A549 (cell line): ENCODE results near the gene SLC22A17. TPM values are rescaled to one million over a fixed set of nuclear protein-coding genes. Genes with fewer than 3 reads are reported as not detected.

Experiments used
- ATAC-seq, 2 experiments: fragments of 200-7000 bp in 1 of 2; fragments of >200 bp in 1 of 2; cut with Nextera tagmentation in 1 of 2; cut with Tn5 transposase in 1 of 2; 3 replicates each; pipeline versions ENCODE4 v1.8.0 to v1.9.1; 2018 to 2020; ENCODE audit warnings: mild to moderate bottlenecking in 1 of 2, moderate library complexity in 1 of 2
- CTCF ChIA-PET: fragments of 300-600 bp; sonication (Branson Sonifier 250); formaldehyde crosslinking; extraction: SDS; loops from one replicate; lab custom pipeline; 2021; ENCODE audit warnings: antibody characterized with exemption, inconsistent platforms; lab: Yijun Ruan, JAX
- POLR2A ChIA-PET: fragments of 350-600 bp; formaldehyde crosslinking; extraction: SDS; loops from one replicate; lab custom pipeline; 2021; ENCODE audit warnings: antibody characterized with exemption, inconsistent platforms; lab: Yijun Ruan, JAX
- DNase-seq, 2 experiments: peaks; one replicate each; pipeline versions ENCODE4 v3.0.0 to v3.0.0-alpha.2; 2011 to 2016; ENCODE audit warnings: low read depth in 1 of 2, low spot score in 1 of 2
- FAIRE-seq: peaks from 2 replicates; lab custom pipeline; 2011; peaks lifted over from hg19 to GRCh38; lab: Jason Lieb, UNC
- H3K27ac ChIP-seq, 2 experiments: fragments of >200 bp; sonication (Bioruptor Twin); formaldehyde crosslinking; 3 replicates each; pipeline ENCODE4 v1.5.1; 2016 to 2017
- H3K4me1 ChIP-seq: fragments of >200 bp; sonication (Bioruptor Twin); formaldehyde crosslinking; 3 replicates; pipeline ENCODE4 v1.6.1; 2016
- H3K4me2 ChIP-seq: fragments of >200 bp; sonication (Bioruptor Twin); formaldehyde crosslinking; 3 replicates; pipeline ENCODE4 v1.6.1; 2016
- H3K4me3 ChIP-seq: fragments of >200 bp; sonication (Bioruptor Twin); formaldehyde crosslinking; 3 replicates; pipeline ENCODE4 v1.5.1; 2016
- H3K9me3 ChIP-seq: fragments of >200 bp; sonication (Bioruptor Twin); formaldehyde crosslinking; 3 replicates; pipeline ENCODE4 v1.6.1; 2016
- CBX2 ChIP-seq: fragments of 200-600 bp; sonication (generic); IDR thresholded peaks from 2 replicates; pipeline ENCODE4 v1.6.1; 2016; ENCODE audit warnings: low read depth, mild to moderate bottlenecking, borderline replicate concordance
- CHD4 ChIP-seq: fragments of 200-600 bp; sonication (generic); IDR thresholded peaks from 2 replicates; pipeline ENCODE4 v1.6.1; 2016; ENCODE audit warnings: antibody characterized with exemption, mild to moderate bottlenecking, borderline replicate concordance
- E2F6 ChIP-seq: IDR thresholded peaks from 2 replicates; pipeline ENCODE4 v1.6.1; 2012; ENCODE audit warnings: low read depth, borderline replicate concordance
- EHF ChIP-seq: fragments of 250-450 bp; sonication (Bioruptor Pico); IDR thresholded peaks from 2 replicates; pipeline ENCODE4 v1.5.0; 2020; ENCODE audit warnings: mild to moderate bottlenecking
- EHMT2 ChIP-seq: fragments of 200-600 bp; sonication (generic); IDR thresholded peaks from 2 replicates; pipeline ENCODE4 v1.6.1; 2016; ENCODE audit warnings: antibody characterized with exemption, low read depth, mild to moderate bottlenecking, moderate library complexity
- ESRRA ChIP-seq: fragments of 150-350 bp; IDR thresholded peaks from 2 replicates; pipeline ENCODE4 v1.6.1; 2014; ENCODE audit warnings: mild to moderate bottlenecking, low read length, borderline replicate concordance
- HEYL ChIP-seq: fragments of 250-450 bp; sonication (Bioruptor Pico); IDR thresholded peaks from 2 replicates; pipeline ENCODE4 v1.8.0; 2021; ENCODE audit warnings: mild to moderate bottlenecking, moderate library complexity
- HMGXB4 ChIP-seq: fragments of 250-450 bp; sonication (Bioruptor Pico); IDR thresholded peaks from 2 replicates; pipeline ENCODE4 v1.5.0; 2021; ENCODE audit warnings: mild to moderate bottlenecking, moderate library complexity, borderline replicate concordance
- HOXA7 ChIP-seq: fragments of 250-450 bp; sonication (Bioruptor Pico); IDR thresholded peaks from 2 replicates; pipeline ENCODE4 v1.5.0; 2020; ENCODE audit warnings: mild to moderate bottlenecking, moderate library complexity
- HOXB5 ChIP-seq: fragments of 250-450 bp; sonication (Bioruptor Pico); IDR thresholded peaks from 2 replicates; pipeline ENCODE4 v1.5.0; 2020; ENCODE audit warnings: mild to moderate bottlenecking, moderate library complexity
- JUN ChIP-seq, 2 experiments: fragments of >200 bp; sonication (Bioruptor Twin); formaldehyde crosslinking; IDR thresholded peaks; 2 replicates in 1 of 2; 3 replicates in 1 of 2; pipeline ENCODE4 v1.6.1; 2016 to 2017
- KDM5A ChIP-seq: fragments of 200-600 bp; sonication (generic); IDR thresholded peaks from 2 replicates; pipeline ENCODE4 v1.6.1; 2016; ENCODE audit warnings: antibody characterized with exemption, mild to moderate bottlenecking
- MAZ ChIP-seq: fragments of 150-350 bp; IDR thresholded peaks from 2 replicates; pipeline ENCODE4 v1.6.1; 2014; ENCODE audit warnings: antibody characterized with exemption, low read depth, low read length, borderline replicate concordance
- MYC ChIP-seq: IDR thresholded peaks from 2 replicates; pipeline ENCODE4 v1.6.1; 2012; ENCODE audit warnings: mild to moderate bottlenecking, inconsistent platforms, low read length, improper control_type of control experiment, borderline replicate concordance
- NFE2L2 ChIP-seq: fragments of 150-350 bp; conservative IDR thresholded peaks from 2 replicates; pipeline ENCODE4 v1.6.1; 2014; ENCODE audit warnings: low read length
- RAD21 ChIP-seq, 2 experiments: fragments of >200 bp in 1 of 2; sonication (Bioruptor Twin) in 1 of 2; formaldehyde crosslinking in 1 of 2; IDR thresholded peaks in 1 of 2; conservative IDR thresholded peaks in 1 of 2; 2 replicates in 1 of 2; 3 replicates in 1 of 2; pipeline ENCODE4 v1.6.1; 2012 to 2018; ENCODE audit warnings: inconsistent platforms in 1 of 2
- RCOR1 ChIP-seq: fragments of 150-350 bp; IDR thresholded peaks from 2 replicates; pipeline ENCODE4 v1.6.1; 2014; ENCODE audit warnings: antibody characterized with exemption, low read length, low read depth
- RNF2 ChIP-seq: fragments of 200-600 bp; sonication (generic); IDR thresholded peaks from 2 replicates; pipeline ENCODE4 v1.6.1; 2016; ENCODE audit warnings: low read depth, mild to moderate bottlenecking, antibody characterized with exemption, moderate library complexity, borderline replicate concordance
- TP53 ChIP-seq: fragments of 250-450 bp; sonication (Bioruptor Pico); IDR thresholded peaks from 2 replicates; pipeline ENCODE4 v1.5.0; 2021; ENCODE audit warnings: mild to moderate bottlenecking, moderate library complexity
- USF2 ChIP-seq: fragments of 450-650 bp; IDR thresholded peaks from 2 replicates; pipeline ENCODE4 v1.6.1; 2014; ENCODE audit warnings: antibody characterized with exemption
- ZFP36 ChIP-seq: fragments of 450-650 bp; IDR thresholded peaks from 2 replicates; pipeline ENCODE4 v1.6.1; 2014; ENCODE audit warnings: borderline replicate concordance; ENCODE audit not compliant: partially characterized antibody
- ZSCAN20 ChIP-seq: fragments of 250-450 bp; sonication (Bioruptor Pico); IDR thresholded peaks from 2 replicates; pipeline ENCODE4 v1.8.0; 2022; ENCODE audit warnings: mild to moderate bottlenecking, moderate library complexity
- WGBS: methylation state at CpG from one replicate; pipeline ENCODE4 v1.1.6; 2017; ENCODE audit errors: missing lambda C conversion rate; 5-methylcytosine and 5-hydroxymethylcytosine counted together
- polyA plus RNA-seq, 4 experiments: library from polyadenylated mRNA; depleted of rRNA in 3 of 4; stranded (reverse); fragments of >200 nt; fragmentation: RNase III in 1 of 4; extraction: RNeasy Plus Mini Kit Qiagen cat#74134 plus additional on column Dnase treatment in 1 of 4; gene quantifications; 2 replicates in 3 of 4; 3 replicates in 1 of 4; pipeline ENCODE4 v1.2.3, GENCODE V29; 2011 to 2017
- TF ChIP-seq, protein P1 (sequence below): fragments of 150-350 bp; IDR thresholded peaks from 2 replicates; pipeline ENCODE4 v1.6.1; 2014; ENCODE audit warnings: low read depth, mild to moderate bottlenecking, low read length

Gene SLC22A17
- polyA plus RNA-seq, 2 of the 4 experiments (the other 2 are of a cell fraction): 3.5 to 8.4 TPM

DNA sequence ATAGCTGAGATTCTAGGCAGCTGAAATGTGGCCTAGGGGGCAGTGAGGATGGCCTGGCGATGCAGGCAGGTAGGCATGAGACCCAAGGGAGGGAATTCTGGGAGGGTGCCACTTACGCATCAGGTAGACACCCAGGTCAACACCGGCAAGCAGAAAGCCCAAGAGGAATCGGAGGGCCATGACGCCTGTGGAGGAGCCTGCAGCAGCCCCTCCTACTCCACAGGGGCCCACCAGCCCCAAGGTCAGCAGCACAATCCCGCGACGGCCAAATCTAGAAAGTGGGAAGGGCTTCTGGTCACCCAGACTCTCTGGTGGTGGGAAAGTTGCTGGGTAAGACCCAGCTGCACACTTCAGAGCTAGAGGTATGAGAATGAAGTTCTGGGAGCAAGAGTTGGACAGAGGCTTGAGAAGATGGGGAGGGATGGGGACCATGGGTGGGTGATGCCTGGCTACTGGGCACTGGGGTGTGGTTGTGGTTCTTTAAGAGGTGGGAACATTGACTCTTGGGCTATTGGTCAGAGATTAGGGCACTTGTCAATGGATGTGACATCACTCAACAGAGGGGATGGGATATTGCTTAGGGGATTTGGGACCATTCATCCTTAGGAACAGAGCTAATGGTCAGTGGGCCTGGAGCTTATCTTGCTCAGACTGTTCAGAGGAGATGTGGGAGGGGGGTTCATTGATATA lies 3.4 kb downstream of the SLC22A17 start:
- CTCF ChIA-PET: interaction anchor here (0.6 to 1.8 kb wide), 4 partner anchors 11 to 779 kb away, joined by 3 to 9 read pairs (median 4); no protein-coding TSS in a partner anchor
- TF ChIP-seq ZFP36 (no peak), NFE2L2 (no peak), ESRRA (no peak), EHMT2 (no peak), EHF (CRISPR knock-in tag) (no peak), HOXB5 (CRISPR knock-in tag) (no peak), JUN (IDR thresholded peaks at IDR 0.05) (no peak), HMGXB4 (CRISPR knock-in tag) (no peak)
- H3K9me3 ChIP-seq: no peaks in the 10 kb centered on the region
- no peak for DNase-seq
- H3K4me2 ChIP-seq: no peak overlapping the region
- WGBS: 64% methylated on average over 8 of the region's 8 CpGs
- no peak for ATAC-seq
- H3K4me3 ChIP-seq: no peak overlapping the region
- no peak overlapping the region for H3K27ac ChIP-seq
- FAIRE-seq: no peak
- POLR2A ChIA-PET: no interaction called here
- H3K4me1 ChIP-seq: 0 out of 3 replicates have a peak, but pooled peaks cover 3% of the 10 kb centered on the region

- no peak overlapping the region for H3K4me3 ChIP-seq
- H3K4me2 ChIP-seq: no peak overlapping the region
- TF ChIP-seq TP53 (CRISPR knock-in tag) (no peak), E2F6 (no peak), MYC (no peak), RNF2 (no peak), CHD4 (no peak), NFE2L2 (no peak), ESRRA (no peak), HMGXB4 (CRISPR knock-in tag) (no peak), EHF (CRISPR knock-in tag) (no peak), MAZ (no peak)
- POLR2A ChIA-PET: no interaction called here
- FAIRE-seq: no peak
- no peak overlapping the region for H3K27ac ChIP-seq
- no peaks in the 10 kb centered on the region for H3K9me3 ChIP-seq
- ATAC-seq: no peak
- WGBS: 75% methylated on average over 6 of the region's 6 CpGs
- no peak for DNase-seq
- H3K4me1 ChIP-seq: 0 out of 3 replicates have a peak, but pooled peaks cover 3% of the 10 kb centered on the region
- CTCF ChIA-PET: interaction anchor here (1.0 to 2.2 kb wide), 4 partner anchors 11 to 22 kb away, joined by 3 to 6 read pairs (median 4); no protein-coding TSS in a partner anchor
Measured at GRCh38 chr14:23348297-23348655, 4.4 kb downstream of the SLC22A17 start.

GRCh38 chr14:23347406-23348296 lies 5.0 kb downstream of the SLC22A17 start:
- Histone ChIP-seq H3K9me3 (no peaks in the 10 kb centered on the region), H3K27ac (no peak overlapping the region), H3K4me1 (no peaks in the 10 kb centered on the region), H3K4me2 (no peak overlapping the region), H3K4me3 (no peak overlapping the region)
- FAIRE-seq: no peak
- ChIA-PET CTCF (interaction anchor here (0.7 to 2.2 kb wide), 5 partner anchors 11 to 21 kb away, joined by 3 to 6 read pairs (median 4); no protein-coding TSS in a partner anchor), POLR2A (no interaction called here)
- DNase-seq: no peak
- WGBS: 83% methylated on average over 19 of the region's 19 CpGs
- no peak for ATAC-seq
- no peak for TF ChIP-seq RNF2
- TF ChIP-seq ZSCAN20 (CRISPR knock-in tag): no peak
- TF ChIP-seq CBX2: no peak
- no peak for TF ChIP-seq HEYL (CRISPR knock-in tag)
- TF ChIP-seq RAD21 (conservative IDR thresholded peaks at IDR 0.05 in 1 of 2, IDR thresholded peaks at IDR 0.05 in 1 of 2): no peak
- TF ChIP-seq KDM5A: no peak
- TF ChIP-seq, protein P1, sequence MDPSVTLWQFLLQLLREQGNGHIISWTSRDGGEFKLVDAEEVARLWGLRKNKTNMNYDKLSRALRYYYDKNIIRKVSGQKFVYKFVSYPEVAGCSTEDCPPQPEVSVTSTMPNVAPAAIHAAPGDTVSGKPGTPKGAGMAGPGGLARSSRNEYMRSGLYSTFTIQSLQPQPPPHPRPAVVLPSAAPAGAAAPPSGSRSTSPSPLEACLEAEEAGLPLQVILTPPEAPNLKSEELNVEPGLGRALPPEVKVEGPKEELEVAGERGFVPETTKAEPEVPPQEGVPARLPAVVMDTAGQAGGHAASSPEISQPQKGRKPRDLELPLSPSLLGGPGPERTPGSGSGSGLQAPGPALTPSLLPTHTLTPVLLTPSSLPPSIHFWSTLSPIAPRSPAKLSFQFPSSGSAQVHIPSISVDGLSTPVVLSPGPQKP: no peak
- TF ChIP-seq JUN (IDR thresholded peaks at IDR 0.05): no peak
- TF ChIP-seq HOXA7: no peak
- no peak for TF ChIP-seq TP53 (CRISPR knock-in tag)
- TF ChIP-seq RCOR1: no peak
- no peak for TF ChIP-seq USF2
